Brain microvascular endothelial cell (primary cell): ENCODE measurements around the gene DHX34.
"Not testable (repeated sequence)": the region's sequence is repeated elsewhere in the genome, so short reads cannot be mapped to it uniquely, and the experiment has no call there.

Experiments
- DNase-seq: peaks from one replicate; pipeline ENCODE4 v3.0.0-alpha.2; 2020
- H3K27ac ChIP-seq: fragments of 250-450 bp; sonication (Bioruptor Pico); 2 replicates; pipeline ENCODE4 v1.5.1; 2020; ENCODE audit warnings: mild to moderate bottlenecking, moderate library complexity
- H3K27me3 ChIP-seq: fragments of 250-450 bp; sonication (Bioruptor Pico); replicated peaks from 2 replicates; pipeline ENCODE4 v1.5.1; 2020; ENCODE audit warnings: mild to moderate bottlenecking
- H3K36me3 ChIP-seq: fragments of 250-450 bp; sonication (Bioruptor Pico); replicated peaks from 2 replicates; pipeline ENCODE4 v1.5.1; 2020; ENCODE audit warnings: mild to moderate bottlenecking
- H3K4me3 ChIP-seq: 2 replicates; pipeline ENCODE4 v1.5.1; 2011; ENCODE audit warnings: low read depth, mild to moderate bottlenecking, control low read depth, low read length, moderate library complexity
- CTCF ChIP-seq: IDR thresholded peaks from 2 replicates; pipeline ENCODE4 v1.5.1; 2011; ENCODE audit warnings: low read depth, mild to moderate bottlenecking, moderate library complexity, low read length, control low read depth, inconsistent platforms; ENCODE audit errors: missing control alignments
- in situ Hi-C: cut with HindIII; loops from 2 replicates; pipeline ENCODE4 v1.10.0; 2017; ENCODE audit warnings: low sequenced_read_pairs, low pct_ligation_motif_present

The DHX34 gene

GRCh38 chr19:47381121-47381520 lies 32.0 kb downstream of the DHX34 start:
- TF ChIP-seq CTCF, result no peak
- H3K36me3 ChIP-seq, result peaks cover 44% of the 10 kb centered on the region
- DNase-seq, result no peak
- H3K27ac ChIP-seq, result no peak overlapping the region
- in situ Hi-C loops, result no loop called here
- no peaks in the 10 kb centered on the region for H3K27me3 ChIP-seq
- H3K4me3 ChIP-seq, result no peak overlapping the region

- Histone ChIP-seq H3K36me3 (peaks cover 38% of the 10 kb centered on the region), H3K4me3 (no peak overlapping the region), H3K27me3 (no peaks in the 10 kb centered on the region), H3K27ac (no peak overlapping the region)
- TF ChIP-seq CTCF, result no peak
- DNase-seq, result no peak
- in situ Hi-C loops, result no loop called here
Measured at GRCh38 chr19:47381653-47382279, 32.7 kb downstream of the DHX34 start.

GRCh38 chr19:47383890-47384289 lies 34.8 kb downstream of the DHX34 start:
- DNase-seq, in situ Hi-C loops, H3K27me3 ChIP-seq: not testable (repeated sequence)

GRCh38 chr19:47384533-47384932 lies 35.4 kb downstream of the DHX34 start:
- H3K4me3 ChIP-seq, H3K27me3 ChIP-seq, DNase-seq, in situ Hi-C loops, H3K27ac ChIP-seq: not testable (repeated sequence)
- peaks cover 21% of the 10 kb centered on the region for H3K36me3 ChIP-seq

More at GRCh38 chr19:47383890-47384289, 34.8 kb downstream of the DHX34 start:
- peaks cover 26% of the 10 kb centered on the region for H3K36me3 ChIP-seq
- H3K27ac ChIP-seq, H3K4me3 ChIP-seq: not testable (repeated sequence)

GRCh38 chr19:47386582-47386981 lies 37.5 kb downstream of the DHX34 start:
- in situ Hi-C loops, H3K27me3 ChIP-seq, H3K27ac ChIP-seq, H3K4me3 ChIP-seq, H3K36me3 ChIP-seq, DNase-seq: not testable (repeated sequence)

- H3K36me3 ChIP-seq, H3K27me3 ChIP-seq, DNase-seq, H3K4me3 ChIP-seq, in situ Hi-C loops, H3K27ac ChIP-seq: not testable (repeated sequence)
Measured at GRCh38 chr19:47387623-47388022, 38.5 kb downstream of the DHX34 start.

GRCh38 chr19:47388721-47389120 lies 39.6 kb downstream of the DHX34 start:
- in situ Hi-C loops, result not testable (repeated sequence)

GRCh38 chr19:47389150-47389556 lies 40.0 kb downstream of the DHX34 start:
- in situ Hi-C loops, result no loop called here
- no peaks in the 10 kb centered on the region for H3K27me3 ChIP-seq
- H3K4me3 ChIP-seq, result no peak overlapping the region
- TF ChIP-seq CTCF, result no peak
- no peak overlapping the region for H3K27ac ChIP-seq
- H3K36me3 ChIP-seq, result no peaks in the 10 kb centered on the region
- DNase-seq, result no peak

More at GRCh38 chr19:47388721-47389120, 39.6 kb downstream of the DHX34 start:
- not testable (repeated sequence) for H3K36me3 ChIP-seq, DNase-seq, H3K27ac ChIP-seq, H3K27me3 ChIP-seq, H3K4me3 ChIP-seq
